NCI-H2029 (cell line): ENCODE measurements around the gene RNF225.
A peak's percentile ranks its signal among the peaks of the same experiment; 100 is the strongest.
"Not testable (repeated sequence)": the region's sequence is repeated elsewhere in the genome, so short reads cannot be mapped to it uniquely, and the experiment has no call there.

Experiments
- DNase-seq: peaks from one replicate; lab custom pipeline; 2025; lab: John Stamatoyannopoulos, UW

RNF225 gene

DNA sequence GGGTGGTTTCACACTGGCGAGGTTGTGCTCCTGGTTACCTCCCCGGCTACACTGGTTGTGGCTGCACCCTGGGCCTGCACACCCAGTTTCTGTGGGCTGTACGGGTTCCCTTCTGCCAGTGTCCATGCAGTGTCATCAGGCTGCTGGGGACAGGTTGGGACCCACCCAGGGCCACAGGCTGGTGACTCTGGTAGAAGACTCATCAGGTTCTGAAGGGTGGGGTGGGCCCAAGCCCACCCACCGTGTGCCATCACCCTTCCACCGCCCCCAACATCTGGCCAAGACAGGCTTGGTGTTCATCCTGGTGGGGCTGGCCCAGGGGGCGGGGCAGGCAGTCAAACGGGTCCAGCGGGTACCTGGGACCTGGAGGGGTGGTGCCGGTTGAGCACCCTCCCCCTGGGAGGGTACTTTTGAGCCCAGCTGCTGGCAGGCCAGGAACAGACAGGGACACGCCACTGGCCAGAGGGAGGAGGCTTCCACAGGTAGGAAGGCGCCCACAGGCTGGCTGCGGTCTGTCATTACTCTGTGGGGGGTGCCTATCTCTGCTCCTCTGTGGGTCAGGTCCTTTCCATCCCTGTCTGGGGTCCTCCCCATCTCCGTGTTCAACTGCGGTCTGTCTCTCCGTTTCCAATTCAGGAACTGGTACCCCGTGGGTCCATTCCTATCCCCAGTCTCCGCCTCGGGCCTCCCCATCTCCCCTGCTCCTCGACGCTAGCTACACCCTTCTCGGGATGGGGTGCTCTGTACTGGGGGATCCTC lies at the start of gene RNF225:
Gene RNF225 (plus strand): TSS at position 437 of the 759 bp plus-strand sequence. CDS start 434 bp downstream, outside the sequence.
- DNase-seq: no peak

DNA sequence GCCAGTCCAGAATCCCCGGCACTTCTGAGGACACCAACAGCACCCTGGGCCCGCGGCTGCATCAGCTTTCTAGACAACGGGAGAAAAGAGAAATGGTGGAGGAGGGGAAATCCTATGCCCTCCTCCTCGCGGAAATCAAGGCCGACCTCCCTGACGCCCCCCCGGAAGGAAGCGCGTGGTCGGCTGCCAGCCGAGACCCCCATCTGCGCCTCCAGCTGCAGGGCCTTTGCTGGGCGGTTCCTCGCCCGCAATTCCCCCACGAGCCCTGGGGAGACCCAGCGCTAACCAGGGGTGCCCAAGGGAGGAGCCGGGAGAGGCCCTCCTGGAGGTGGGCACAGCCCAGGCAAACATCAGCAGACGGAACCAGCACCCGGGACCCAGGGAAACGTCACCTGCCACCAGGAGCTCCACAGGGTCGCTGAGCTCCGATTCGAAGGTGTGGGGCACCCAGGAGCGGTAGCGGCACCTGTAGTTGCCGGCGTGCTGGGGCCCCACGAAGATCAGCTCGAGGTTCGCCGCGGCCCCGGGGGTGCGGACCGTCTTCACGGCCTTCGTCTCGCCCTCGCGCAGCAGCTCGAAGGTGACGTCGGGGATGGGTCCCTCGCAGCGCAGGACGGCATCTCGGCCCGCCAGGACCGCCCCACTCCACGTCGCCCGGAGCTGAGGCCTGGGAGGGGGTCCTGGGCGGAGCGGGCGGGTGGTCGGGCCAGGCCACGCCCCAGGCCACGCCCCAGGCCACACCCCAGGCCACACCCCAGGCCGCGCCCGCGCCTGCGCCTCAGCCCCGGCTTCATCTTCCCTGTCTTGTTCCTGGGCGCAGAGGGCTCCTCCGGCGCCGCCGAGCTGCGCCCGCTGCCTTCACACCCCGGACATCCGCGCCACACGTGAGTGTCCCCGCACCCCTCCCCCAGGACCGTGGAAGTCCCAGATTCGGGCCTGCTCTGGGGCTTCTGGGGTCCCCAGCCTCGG lies 48.2 kb upstream of the RNF225 start:
- peak; percentile 33 for DNase-seq

DNA sequence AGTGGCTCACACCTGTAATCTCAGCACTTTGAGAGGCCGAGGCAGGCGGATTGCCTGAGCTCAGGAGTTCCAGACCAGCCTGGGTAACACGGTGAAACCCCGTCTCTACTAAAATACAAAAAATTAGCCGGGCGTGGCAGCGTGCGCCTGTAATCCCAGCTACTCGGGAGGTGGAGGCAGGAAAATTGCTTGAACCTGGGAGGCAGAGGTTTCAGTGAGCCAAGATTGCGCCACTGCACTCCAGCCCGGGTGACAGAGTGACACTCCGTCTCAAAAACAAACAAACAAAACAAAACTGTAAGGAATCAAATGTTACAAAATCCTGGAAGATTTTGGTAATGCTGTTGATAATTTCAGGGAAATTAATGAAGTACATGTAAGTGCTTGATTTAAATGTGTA lies 47.4 kb upstream of the RNF225 start:
- not testable (repeated sequence) for DNase-seq

DNA sequence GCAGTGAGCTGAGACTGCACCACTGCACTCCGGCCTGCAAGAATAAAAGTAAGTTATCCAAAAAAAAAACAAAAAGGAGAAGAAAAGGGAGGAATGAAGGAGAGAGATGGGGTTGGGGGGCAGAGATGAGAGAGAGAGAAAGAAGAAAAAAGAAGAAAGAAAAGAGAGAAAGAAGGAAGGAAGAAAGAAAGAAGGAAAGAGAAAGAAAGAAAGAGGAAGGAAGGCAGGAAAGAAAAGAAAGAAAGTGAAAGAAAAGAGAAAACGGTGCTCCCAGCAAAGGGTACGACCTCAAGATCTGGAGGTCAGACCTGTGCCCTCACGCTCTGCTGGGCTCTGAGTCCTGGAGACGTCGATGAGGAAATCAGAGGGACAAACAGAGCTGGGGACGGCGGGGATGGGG lies 45.9 kb upstream of the RNF225 start:
- DNase-seq: no peak

DNA sequence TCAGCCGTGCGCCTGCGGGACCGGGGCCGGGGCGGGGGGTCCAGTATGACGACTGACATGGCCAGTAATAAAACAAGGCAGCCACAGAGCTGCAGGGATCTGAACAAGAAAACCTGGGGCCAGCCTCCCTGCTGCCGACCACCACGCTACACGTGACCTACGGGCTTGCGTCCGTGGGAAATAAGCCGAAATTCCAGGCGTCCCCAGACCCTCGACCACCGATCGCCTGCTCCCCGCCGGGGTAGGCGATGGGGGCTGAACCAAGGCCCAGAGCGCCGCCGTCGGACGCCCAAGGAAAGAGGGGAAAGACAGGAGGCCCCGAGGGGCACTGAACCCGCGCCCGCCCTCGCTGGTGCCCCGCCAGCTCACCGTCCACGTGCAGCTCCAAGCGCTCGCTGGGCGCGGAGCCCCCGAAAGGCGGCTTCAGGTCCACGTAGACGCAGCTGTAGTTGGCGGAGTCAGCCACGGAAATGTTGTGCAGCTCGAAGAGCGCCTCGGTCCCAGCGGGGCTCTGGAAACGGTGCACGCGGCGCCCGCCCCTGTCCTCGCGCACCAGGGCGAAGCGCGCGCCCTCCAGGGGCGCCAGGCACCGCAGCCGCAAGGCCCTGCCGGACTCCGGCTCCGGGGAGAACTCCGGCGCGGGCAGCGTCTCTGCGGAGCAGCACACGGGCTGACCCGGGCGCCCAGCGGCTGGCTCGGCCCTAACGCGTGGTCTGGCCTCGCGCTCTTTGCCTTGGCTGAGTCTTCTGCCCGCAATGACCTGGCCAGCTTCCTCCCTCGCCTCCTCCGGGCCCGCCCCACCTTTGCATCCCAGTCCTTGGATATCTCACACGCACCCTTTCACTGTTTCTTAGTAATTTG lies 45.2 kb upstream of the RNF225 start:
- no peak for DNase-seq

DNA sequence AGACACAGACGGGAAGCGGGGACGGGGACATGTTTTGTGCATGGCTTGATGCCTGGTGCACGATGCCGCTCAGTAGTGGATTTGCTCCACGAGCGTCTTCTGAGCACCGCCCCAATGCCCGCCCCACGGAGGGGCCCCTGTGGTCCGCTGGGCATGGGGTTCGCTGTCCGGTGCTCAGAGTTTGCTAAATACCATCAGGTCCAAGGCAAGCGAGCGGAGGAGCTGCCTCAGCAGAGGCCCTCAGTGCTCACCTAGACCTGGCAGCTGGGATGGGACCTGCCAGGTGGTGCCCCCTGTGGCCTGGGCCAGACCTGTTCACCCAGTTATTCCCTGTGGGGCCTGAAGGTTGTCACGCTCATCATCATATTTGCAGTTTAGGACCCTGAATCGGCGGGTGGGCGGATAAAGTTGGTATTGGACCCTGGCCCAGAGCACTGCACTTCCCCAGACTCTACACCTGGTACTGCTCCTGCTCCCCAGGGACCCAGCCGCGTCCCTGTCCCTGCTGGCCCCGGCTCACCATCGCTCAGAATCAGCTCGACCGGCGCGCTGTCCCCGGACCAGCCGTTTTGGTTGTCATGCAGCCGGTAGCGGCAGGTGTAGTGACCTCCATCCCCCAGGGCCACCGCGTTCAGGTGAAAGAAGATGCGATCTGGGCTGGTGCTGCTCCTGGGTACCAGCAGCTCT lies 44.4 kb upstream of the RNF225 start:
- no peak for DNase-seq

DNA sequence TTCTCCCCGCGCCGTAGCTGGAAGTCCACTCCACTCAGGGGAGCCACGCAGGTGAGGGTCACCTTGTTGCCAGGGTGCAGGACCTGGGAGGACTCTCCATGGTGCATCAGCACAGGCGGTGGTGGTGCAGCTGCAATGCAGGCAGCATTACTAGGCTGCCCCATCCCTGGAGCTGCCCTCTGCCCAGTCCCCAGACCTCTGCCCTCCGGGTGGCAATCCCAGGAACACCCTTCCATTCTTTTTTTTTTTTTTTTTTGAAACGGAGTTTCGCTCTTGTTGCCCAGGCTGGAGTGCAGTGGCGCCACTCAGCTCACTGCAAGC lies 43.9 kb upstream of the RNF225 start:
- DNase-seq: no peak

DNA sequence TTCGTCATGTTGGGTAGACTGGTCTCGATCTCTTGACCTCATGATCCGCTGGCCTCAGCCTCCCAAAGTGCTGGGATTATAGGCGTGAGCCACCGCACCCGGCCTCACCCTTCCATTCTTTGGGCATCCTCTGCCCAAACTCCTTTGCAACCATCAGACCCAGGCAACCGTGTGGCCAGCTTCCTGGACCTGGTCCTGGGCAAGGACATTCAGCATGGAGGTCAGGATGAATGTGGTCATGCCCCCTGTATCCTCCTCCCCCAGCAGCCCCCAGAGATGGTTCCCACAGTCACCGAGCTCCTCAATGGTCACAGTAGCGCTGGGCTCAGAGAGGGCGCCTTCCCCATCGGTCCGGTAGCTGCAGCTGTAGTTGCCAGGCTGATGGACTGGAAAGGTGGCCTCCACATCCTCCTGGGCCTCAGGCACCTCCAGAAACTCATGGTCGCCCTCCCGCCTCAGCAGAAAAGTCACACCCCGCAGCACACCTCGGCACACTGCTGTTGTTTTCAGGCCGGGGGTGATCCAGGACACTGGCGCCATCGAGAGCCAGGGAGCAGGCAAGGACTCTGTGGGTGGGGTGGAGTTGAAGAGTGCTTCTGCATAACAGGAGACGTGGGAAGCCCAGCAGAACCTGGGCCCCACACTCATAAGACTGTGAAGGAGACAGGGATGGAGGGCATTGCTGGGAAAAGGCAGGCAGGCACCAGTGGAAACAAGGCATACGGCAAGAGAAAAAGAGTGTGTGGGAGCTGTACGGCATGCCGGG lies 43.3 kb upstream of the RNF225 start:
- no peak for DNase-seq

DNA sequence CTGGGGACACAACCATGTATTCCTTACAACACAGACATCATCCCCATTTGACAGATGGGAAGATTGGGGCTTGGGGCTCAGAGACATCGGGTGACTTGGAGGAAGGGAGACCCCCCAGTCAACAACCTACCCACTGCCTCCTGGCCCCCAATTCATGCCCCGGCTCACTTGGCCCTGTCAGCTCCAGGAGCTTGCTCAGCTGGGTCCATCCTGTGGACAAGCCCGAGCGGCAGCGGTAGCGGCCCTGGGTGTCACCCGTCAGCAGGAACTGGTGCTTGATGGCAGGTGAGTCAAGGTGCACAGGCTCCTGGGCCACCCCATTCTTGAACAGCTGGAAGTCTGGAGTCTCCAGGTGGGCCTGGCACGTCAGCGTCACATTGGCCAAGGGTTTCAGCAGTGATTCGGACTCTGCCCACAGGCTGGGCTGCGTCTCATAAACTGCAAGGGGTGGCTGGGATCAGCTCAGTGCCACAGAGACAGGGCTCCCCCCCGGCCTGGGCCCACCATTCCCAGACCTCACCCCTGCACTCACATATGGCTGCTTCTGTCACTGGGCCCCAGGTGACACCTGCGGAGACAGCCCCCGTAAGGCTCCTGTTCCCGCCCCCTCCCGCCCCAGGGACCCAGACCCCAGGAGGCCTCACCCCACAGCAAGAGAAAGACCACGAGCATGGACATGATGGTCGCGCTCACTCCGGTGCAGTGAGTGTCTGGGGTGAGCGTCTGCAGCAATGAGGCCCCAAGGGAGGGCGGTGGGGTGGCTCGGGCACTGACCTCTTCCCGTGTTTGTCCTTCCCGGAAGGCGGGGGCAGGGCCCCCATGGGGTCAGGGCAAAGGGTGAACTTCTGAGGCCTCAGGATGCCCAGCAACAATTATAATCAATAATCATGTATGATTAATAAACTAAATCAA lies 42.4 kb upstream of the RNF225 start, which contains the start of gene A1BG:
Gene A1BG (minus strand): TSS at position 733 of the 912 bp plus-strand sequence. CDS start 55 bp downstream, at position 678.
- no peak for DNase-seq

DNA sequence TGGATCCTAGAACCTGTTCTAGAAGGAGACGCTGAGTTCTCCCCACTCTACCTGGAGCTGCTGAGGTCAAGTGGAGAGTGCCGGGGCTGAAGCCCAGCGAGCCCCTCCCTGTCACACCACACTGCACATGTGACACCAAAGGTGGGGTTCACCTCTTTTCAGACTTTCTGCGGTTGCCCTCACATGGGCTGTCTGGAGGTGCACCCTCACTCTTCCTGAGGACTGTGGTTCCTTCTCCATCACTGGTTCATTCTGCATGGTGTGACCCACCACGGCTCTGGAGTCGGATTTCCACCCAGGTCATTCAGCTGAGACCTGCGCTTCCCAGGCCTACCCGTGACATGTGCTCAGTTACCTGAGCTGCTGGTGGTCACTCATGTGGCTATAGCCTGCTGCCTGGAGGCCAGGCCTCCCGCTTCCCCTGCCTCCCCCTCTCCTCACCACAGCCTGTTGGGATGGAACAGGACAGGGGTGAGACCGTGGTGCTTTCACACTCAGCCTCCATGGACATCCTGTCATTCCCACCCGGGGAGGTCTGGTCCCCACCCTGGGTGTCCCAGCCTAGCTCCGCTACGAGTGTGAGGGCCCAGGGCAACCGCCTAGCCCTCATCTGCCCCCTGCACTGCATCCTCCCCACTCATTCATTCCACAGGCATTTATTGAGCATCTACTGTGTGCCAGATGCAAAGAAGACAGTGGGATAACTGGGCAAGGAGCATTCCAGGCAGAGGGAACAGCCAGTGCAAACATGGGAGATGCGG lies 41.6 kb upstream of the RNF225 start:
- no peak for DNase-seq

DNA sequence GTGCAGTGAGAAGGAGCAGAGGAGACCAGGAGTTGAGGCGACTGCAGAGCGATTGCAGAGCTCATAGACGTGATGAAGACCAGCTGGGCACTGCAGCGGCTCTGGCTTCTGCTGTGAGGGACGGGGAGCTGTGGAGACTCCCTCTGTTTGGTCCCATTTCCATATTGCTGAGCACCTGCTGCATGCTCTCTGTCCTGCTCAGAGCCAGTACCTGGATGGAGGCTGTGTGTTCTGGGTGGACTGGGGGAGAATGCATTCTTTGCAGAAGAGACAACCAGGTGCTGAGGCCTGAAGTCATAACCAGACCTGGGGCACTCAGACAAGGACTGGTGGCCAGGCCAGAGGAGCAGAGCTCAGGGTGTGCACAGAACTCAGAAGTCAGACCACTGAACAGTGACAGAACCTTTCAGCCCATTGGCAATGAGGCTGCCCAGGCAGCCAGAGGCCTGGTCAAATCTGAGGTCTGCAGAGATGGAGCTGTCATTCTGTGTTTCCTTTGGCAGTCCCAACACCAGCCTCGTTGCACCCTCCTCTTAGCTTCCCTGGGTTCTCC lies 40.9 kb upstream of the RNF225 start:
- no peak for DNase-seq

DNA sequence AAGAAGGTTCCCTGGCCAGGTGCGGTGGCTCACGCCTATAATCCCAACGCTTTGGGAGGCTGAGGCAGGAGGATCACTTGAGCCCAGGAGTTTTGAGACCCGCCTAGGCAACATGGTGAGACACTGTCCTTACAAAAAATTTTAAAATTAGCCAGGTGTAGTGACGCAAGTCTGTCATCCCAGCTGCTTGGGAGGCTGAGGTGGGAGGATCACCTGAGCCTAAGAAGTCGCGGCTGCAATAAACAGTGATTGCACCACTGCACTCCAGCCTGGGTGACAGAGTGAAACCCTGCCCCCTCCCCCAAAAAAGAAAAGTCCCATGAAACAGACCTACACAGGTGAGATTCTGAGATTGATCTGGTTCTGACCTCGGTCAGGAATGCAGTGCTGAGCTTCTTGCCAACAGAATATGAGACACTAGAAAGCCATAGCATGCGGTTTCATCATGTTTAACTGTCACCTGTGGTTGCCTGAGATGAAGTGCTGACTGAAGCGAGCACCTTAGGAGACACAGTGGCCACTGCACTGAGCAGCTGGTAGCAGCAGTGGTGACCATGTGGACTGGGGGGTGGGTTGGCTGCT lies 40.1 kb upstream of the RNF225 start:
- no peak for DNase-seq

DNA sequence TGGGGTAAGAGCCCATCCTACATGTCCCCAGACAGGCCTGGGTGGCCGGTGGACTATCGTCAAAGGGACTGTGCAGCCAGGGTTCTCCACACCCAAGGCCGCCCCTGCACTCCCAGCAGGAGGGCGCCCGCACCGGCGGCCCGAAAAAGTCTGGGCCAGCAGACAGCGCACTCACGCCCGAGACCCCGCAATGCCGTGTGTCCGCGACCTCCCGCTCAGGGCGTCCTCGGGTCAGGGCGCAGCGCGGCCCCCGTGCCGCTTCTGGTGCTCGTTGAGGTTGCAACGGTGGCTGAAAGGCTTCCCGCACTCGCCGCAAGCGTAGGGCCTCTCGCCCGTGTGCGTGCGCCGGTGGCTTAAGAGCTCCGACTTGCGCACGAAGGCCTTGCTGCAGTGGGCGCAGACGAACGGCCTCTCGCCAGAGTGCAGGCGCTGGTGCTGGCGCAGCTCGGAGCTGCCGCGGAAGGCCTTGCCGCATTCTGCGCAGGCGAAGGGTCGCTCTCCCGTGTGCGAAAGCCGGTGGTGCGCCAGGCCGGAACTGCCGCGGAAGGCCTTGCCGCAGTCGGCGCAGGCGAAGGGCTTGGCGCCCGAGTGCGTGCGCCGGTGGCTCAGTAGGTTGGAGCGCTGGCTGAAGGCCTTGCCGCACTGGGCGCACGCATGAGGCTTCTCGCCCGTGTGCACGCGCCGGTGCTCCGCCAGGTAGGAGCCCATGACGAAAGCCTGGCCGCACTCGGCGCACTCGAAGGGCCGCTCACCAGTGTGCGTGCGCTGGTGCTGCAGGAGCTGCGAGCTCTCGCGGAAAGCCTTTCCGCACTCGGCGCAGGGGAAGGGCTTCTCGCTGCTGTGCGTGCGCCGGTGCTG lies 39.3 kb upstream of the RNF225 start:
- DNase-seq: no peak

DNA sequence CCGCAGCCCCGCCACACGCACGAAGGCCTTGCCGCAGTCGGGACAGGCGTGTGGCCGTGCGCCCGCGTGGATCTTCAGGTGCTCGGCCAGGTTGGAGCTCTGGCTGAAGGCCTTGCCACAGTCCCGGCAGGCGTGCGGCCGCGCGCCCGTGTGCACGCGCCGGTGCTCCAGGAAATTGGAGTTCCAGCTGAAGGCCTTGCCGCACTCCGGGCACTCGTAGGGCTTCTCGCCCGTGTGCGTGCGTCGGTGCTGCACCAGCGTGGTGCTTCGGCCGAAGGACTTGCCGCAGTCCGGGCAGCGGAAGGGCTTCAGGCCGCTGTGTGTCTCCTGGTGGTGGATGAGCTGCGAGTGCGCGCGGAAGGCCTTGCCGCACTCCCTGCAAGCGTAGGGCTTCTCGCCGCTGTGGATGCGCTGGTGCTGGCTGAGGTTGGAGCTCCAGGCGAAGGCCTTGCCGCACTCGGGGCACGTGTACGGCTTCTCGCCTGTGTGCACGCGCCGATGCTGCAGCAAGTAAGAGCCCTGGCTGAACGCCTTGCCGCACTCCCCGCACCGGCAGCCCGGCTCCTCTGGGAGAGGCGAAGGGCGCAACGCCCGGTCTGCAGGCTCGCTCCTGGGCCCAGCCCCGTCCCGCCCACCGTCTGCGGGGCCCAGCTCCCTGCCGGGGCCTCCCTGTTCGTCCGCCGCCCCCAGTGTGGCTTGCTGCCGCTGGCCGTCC lies 38.5 kb upstream of the RNF225 start:
- DNase-seq: no peak

DNA sequence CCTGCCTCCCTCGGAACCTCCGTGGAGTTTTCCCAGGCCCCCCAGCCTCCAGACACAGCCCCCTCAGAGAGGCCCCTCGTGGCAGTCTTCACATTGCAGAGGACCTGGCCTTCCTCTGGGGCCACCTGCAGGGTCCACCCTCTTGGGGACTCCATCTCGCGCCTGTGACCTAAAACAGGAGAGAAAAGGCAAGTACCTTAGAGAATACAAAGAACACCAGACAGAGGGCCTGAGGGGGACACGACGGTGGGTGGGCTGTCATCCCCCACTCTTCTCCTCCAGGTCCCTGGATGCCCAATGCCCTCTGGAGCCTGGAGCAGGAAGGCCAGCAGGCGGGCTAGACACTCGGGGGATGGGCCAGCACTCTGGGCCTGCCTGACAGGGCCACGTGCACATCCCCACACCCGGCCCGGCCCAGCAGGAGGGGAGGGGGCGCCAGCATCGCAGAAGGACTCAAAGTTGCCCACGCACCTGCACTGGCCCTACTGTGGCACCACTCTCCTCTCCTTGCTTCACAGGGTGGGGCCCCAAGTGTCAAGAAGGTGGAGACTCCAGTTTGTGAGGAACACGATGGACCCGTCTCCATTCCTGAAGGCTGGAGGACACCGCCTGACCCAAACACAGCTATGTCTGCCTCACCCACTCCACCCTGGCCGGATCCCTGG lies 37.8 kb upstream of the RNF225 start:
- no peak for DNase-seq

DNA sequence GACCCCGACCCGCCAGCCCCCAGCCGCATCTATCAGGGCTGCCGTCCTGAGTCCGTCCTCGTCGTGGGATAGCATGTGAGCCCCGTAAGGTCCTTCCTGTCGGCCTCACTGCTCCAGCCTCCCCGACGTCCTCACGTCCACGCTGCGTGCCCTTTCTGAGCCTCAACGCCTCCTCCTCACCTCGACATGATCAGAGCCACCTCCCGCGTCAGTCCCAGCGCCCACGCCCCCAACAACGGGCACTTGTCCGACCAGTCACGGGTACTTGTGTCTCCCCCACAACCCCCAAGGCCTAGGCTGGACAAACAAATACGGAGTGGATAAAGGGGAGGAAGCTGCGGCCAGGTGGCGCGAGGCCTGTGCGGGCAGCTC lies 33.6 kb upstream of the RNF225 start:
- peak; percentile 41 for DNase-seq
